ENCODE measurements around the gene DEFB112. TPM values are rescaled to one million over a fixed set of nuclear protein-coding genes. Genes with fewer than 3 reads are reported as not detected.

Gene DEFB112
- total and polyA plus RNA-seq, 2 donors from 2014 or later, result not detected

- Histone ChIP-seq H3K9me3 (ENCODE audit: control insufficient read depth in 2 of 3, insufficient read depth in 1 of 3, low read length in 3 of 3) (no peaks in the 10 kb centered on the region), H3K9ac (ENCODE audit: low read length in 3 of 3) (no peak overlapping the region), H3K4me3 (ENCODE audit: low read length in 3 of 3) (no peak overlapping the region), H3K36me3 (ENCODE audit: control insufficient read depth in 2 of 3, insufficient read depth in 3 of 3, low read length in 3 of 3) (no peaks in the 10 kb centered on the region), H3K27me3 (ENCODE audit: control insufficient read depth, insufficient read depth, low read length) (no peaks in the 10 kb centered on the region), H3K27ac (ENCODE audit: low read depth in 2 of 2, low read length in 2 of 2) (no peak overlapping the region), H3K4me1 (ENCODE audit: control insufficient read depth in 2 of 3, insufficient read depth in 2 of 3, low read depth in 1 of 3, low read length in 3 of 3) (no peaks in the 10 kb centered on the region)
- DNase-seq (no peak), FAIRE-seq (no peak)
- TF ChIP-seq CTCF (IDR thresholded peaks at IDR 0.05; ENCODE audit: borderline replicate concordance, extremely low read depth, insufficient read depth), result no peak
- intact Hi-C loops (cut with DNase I), result no loop called here
Measured at GRCh38 chr6:50077385-50077784, 27.7 kb upstream of the DEFB112 start.

- H3K36me3 ChIP-seq (ENCODE audit: control insufficient read depth in 2 of 3, insufficient read depth in 3 of 3, low read length in 3 of 3), result no peaks in the 10 kb centered on the region
- intact Hi-C loops (cut with DNase I), result no loop called here
- DNase-seq, result no peak
- no peak overlapping the region for H3K9ac ChIP-seq (ENCODE audit: low read length in 3 of 3)
- no peaks in the 10 kb centered on the region for H3K4me1 ChIP-seq (ENCODE audit: control insufficient read depth in 2 of 3, insufficient read depth in 2 of 3, low read depth in 1 of 3, low read length in 3 of 3)
- TF ChIP-seq CTCF (IDR thresholded peaks at IDR 0.05; ENCODE audit: borderline replicate concordance, extremely low read depth, insufficient read depth), result no peak
- no peak overlapping the region for H3K4me3 ChIP-seq (ENCODE audit: low read length in 3 of 3)
- H3K27me3 ChIP-seq (ENCODE audit: control insufficient read depth, insufficient read depth, low read length), result no peaks in the 10 kb centered on the region
- FAIRE-seq, result no peak
- H3K9me3 ChIP-seq (ENCODE audit: control insufficient read depth in 2 of 3, insufficient read depth in 1 of 3, low read length in 3 of 3), result no peaks in the 10 kb centered on the region
- H3K27ac ChIP-seq (ENCODE audit: low read depth in 2 of 2, low read length in 2 of 2), result no peak overlapping the region
Measured at GRCh38 chr6:50076431-50076830, 26.7 kb upstream of the DEFB112 start.

- intact Hi-C loops (cut with DNase I), result no loop called here
Measured at GRCh38 chr6:50071921-50072320, 22.2 kb upstream of the DEFB112 start.

More at GRCh38 chr6:50071921-50072320, 22.2 kb upstream of the DEFB112 start:
- Histone ChIP-seq H3K27ac (ENCODE audit: low read depth in 2 of 2, low read length in 2 of 2) (no peak overlapping the region), H3K36me3 (ENCODE audit: control insufficient read depth in 2 of 3, insufficient read depth in 3 of 3, low read length in 3 of 3) (no peaks in the 10 kb centered on the region), H3K9me3 (ENCODE audit: control insufficient read depth in 2 of 3, insufficient read depth in 1 of 3, low read length in 3 of 3) (no peaks in the 10 kb centered on the region), H3K27me3 (ENCODE audit: control insufficient read depth, insufficient read depth, low read length) (no peaks in the 10 kb centered on the region), H3K4me1 (ENCODE audit: control insufficient read depth in 2 of 3, insufficient read depth in 2 of 3, low read depth in 1 of 3, low read length in 3 of 3) (no peaks in the 10 kb centered on the region), H3K9ac (ENCODE audit: low read length in 3 of 3) (no peak overlapping the region), H3K4me3 (ENCODE audit: low read length in 3 of 3) (no peak overlapping the region)
- FAIRE-seq, result no peak
- no peak for DNase-seq
- no peak for TF ChIP-seq CTCF (IDR thresholded peaks at IDR 0.05; ENCODE audit: borderline replicate concordance, extremely low read depth, insufficient read depth)
